Chondrocyte (in vitro differentiated cells): ENCODE data around the gene CTSE. TPM values are rescaled to one million over a fixed set of nuclear protein-coding genes. Genes with fewer than 3 reads are reported as not detected.

Experiments
- DNase-seq: peaks from one replicate; pipeline ENCODE4 v3.0.0; 2021; ENCODE audit warnings: mixed read lengths, low spot score
- H3K27ac Mint-ChIP-seq: one replicate; pipeline ENCODE4 v1.8.0; 2021; ENCODE audit warnings: mild to moderate bottlenecking, moderate library complexity, mixed read lengths; ENCODE audit not compliant: unreplicated experiment
- H3K27me3 Mint-ChIP-seq: 2 replicates; pipeline ENCODE4 v1.8.0; 2021; ENCODE audit warnings: low read depth, mixed read lengths
- H3K36me3 Mint-ChIP-seq: 2 replicates; pipeline ENCODE4 v1.8.0; 2021; ENCODE audit warnings: low read depth, mixed read lengths
- H3K4me1 Mint-ChIP-seq: 2 replicates; pipeline ENCODE4 v1.8.0; 2021; ENCODE audit warnings: low read depth, mild to moderate bottlenecking, mixed read lengths
- H3K4me3 Mint-ChIP-seq: one replicate; pipeline ENCODE4 v1.8.0; 2021; ENCODE audit warnings: mild to moderate bottlenecking, moderate library complexity, mixed read lengths; ENCODE audit not compliant: unreplicated experiment
- H3K9me3 Mint-ChIP-seq: 2 replicates; pipeline ENCODE4 v1.8.0; 2021; ENCODE audit warnings: low read depth, mixed read lengths
- CTCF ChIP-seq: fragments of 200-600 bp; sonication (generic); IDR thresholded peaks from 2 replicates; pipeline ENCODE4 v1.5.0; 2021; ENCODE audit warnings: antibody characterized with exemption, mild to moderate bottlenecking, moderate library complexity
- total RNA-seq: library from RNA; stranded (reverse); gene quantifications from 3 replicates; pipeline ENCODE4 v1.2.1, GENCODE V29; 2021

The CTSE gene
- total RNA-seq, 1 donor from 2014 or later = not detected

GRCh38 chr1:205976036-205976435 lies 47.7 kb downstream of the CTSE start:
- Mint-ChIP-seq H3K27me3 (no peaks in the 10 kb centered on the region), H3K27ac (no peak overlapping the region), H3K4me1 (peaks cover 6% of the 10 kb centered on the region), H3K9me3 (no peaks in the 10 kb centered on the region), H3K36me3 (peaks cover 2% of the 10 kb centered on the region), H3K4me3 (no peak overlapping the region)
- TF ChIP-seq CTCF = no peak
- DNase-seq = no peak

GRCh38 chr1:205975387-205975998 lies 48.2 kb downstream of the CTSE start:
- no peak for DNase-seq
- Mint-ChIP-seq H3K4me3 (no peak overlapping the region), H3K9me3 (no peaks in the 10 kb centered on the region), H3K36me3 (peaks cover 2% of the 10 kb centered on the region), H3K27ac (no peak overlapping the region), H3K4me1 (peaks cover 6% of the 10 kb centered on the region), H3K27me3 (no peaks in the 10 kb centered on the region)
- no peak for TF ChIP-seq CTCF

- TF ChIP-seq CTCF = no peak
- H3K9me3 Mint-ChIP-seq = no peaks in the 10 kb centered on the region
- H3K4me3 Mint-ChIP-seq = no peak overlapping the region
- H3K27me3 Mint-ChIP-seq = no peaks in the 10 kb centered on the region
- DNase-seq = no peak
- H3K36me3 Mint-ChIP-seq = peaks cover 2% of the 10 kb centered on the region
- H3K4me1 Mint-ChIP-seq = peaks cover 6% of the 10 kb centered on the region
- H3K27ac Mint-ChIP-seq = no peak overlapping the region
Measured at GRCh38 chr1:205974712-205975111, 49.0 kb downstream of the CTSE start.

GRCh38 chr1:205973377-205974232 lies 50.1 kb downstream of the CTSE start:
- Mint-ChIP-seq H3K27ac (no peak overlapping the region), H3K27me3 (no peaks in the 10 kb centered on the region), H3K36me3 (no peaks in the 10 kb centered on the region), H3K4me1 (peaks cover 6% of the 10 kb centered on the region), H3K9me3 (no peaks in the 10 kb centered on the region), H3K4me3 (no peak overlapping the region)
- DNase-seq = no peak
- no peak for TF ChIP-seq CTCF

- peaks cover 6% of the 10 kb centered on the region for H3K4me1 Mint-ChIP-seq
- no peaks in the 10 kb centered on the region for H3K9me3 Mint-ChIP-seq
Measured at GRCh38 chr1:205972491-205973168, 51.1 kb downstream of the CTSE start.

More at GRCh38 chr1:205972491-205973168, 51.1 kb downstream of the CTSE start:
- H3K36me3 Mint-ChIP-seq = no peaks in the 10 kb centered on the region
- H3K27ac Mint-ChIP-seq = no peak overlapping the region
- no peak for DNase-seq
- H3K27me3 Mint-ChIP-seq = no peaks in the 10 kb centered on the region
- no peak overlapping the region for H3K4me3 Mint-ChIP-seq
- TF ChIP-seq CTCF = no peak
